Measurements from ENCODE around the gene CASTOR1. TPM values are rescaled to one million over a fixed set of nuclear protein-coding genes. Genes with fewer than 3 reads are reported as not detected.
A peak's percentile ranks its signal among the peaks of the same experiment; 100 is the strongest.

CASTOR1 gene
- total and polyA plus RNA-seq, 2 donors (not counting 1 experiment from before 2014, with no cell fraction given) = 2.7 to 5.0 TPM

GRCh38 chr22:30290342-30291057, 1.2 kb upstream of the CASTOR1 start:
- no peak overlapping the region for H3K9ac ChIP-seq (ENCODE audit: insufficient read depth, low read length)
- TF ChIP-seq CTCF (conservative IDR thresholded peaks at IDR 0.05 in 1 of 2, IDR thresholded peaks at IDR 0.05 in 1 of 2; ENCODE audit: low read depth in 1 of 2, low read length in 2 of 2) (no peak), EZH2 (IDR thresholded peaks at IDR 0.05; ENCODE audit: low read length, missing control alignments) (no peak)
- H3K27ac ChIP-seq (ENCODE audit: insufficient read depth, low read length) = peak overlapping the region; percentile 17
- H3K9me3 ChIP-seq (ENCODE audit: control insufficient read depth, insufficient read depth, low read depth, low read length) = no peaks in the 10 kb centered on the region
- H3K36me3 ChIP-seq (ENCODE audit: control insufficient read depth, insufficient read depth, low read length) = peaks cover 10% of the 10 kb centered on the region
- no peaks in the 10 kb centered on the region for H3K79me2 ChIP-seq (ENCODE audit: control insufficient read depth, insufficient read depth, low read length)
- peak overlapping the region; percentile 44 for H3K4me2 ChIP-seq (ENCODE audit: extremely low read depth, insufficient read depth, low read length)
- H2AFZ ChIP-seq (ENCODE audit: low read length) = no peak overlapping the region
- H3K4me1 ChIP-seq (ENCODE audit: control insufficient read depth, extremely low read depth, insufficient read depth, low read length) = peaks cover 15% of the 10 kb centered on the region
- H3K4me3 ChIP-seq (replicated peaks in 1 of 4; ENCODE audit: control extremely low read depth in 1 of 4, insufficient read depth in 1 of 4, low read depth in 3 of 4, low read length in 4 of 4) = no peak overlapping the region
- peak; percentile 52 to 56 for DNase-seq (ENCODE audit: low read depth in 2 of 2)
- H4K20me1 ChIP-seq (ENCODE audit: control insufficient read depth, extremely low read depth, insufficient read depth, low read length) = no peaks in the 10 kb centered on the region
- no peaks in the 10 kb centered on the region for H3K27me3 ChIP-seq (ENCODE audit: control insufficient read depth, insufficient read depth, low read length)

- H3K9me3 ChIP-seq (ENCODE audit: control insufficient read depth, insufficient read depth, low read depth, low read length) = no peaks in the 10 kb centered on the region
- H3K9ac ChIP-seq (ENCODE audit: insufficient read depth, low read length) = no peak overlapping the region
- TF ChIP-seq EZH2 (IDR thresholded peaks at IDR 0.05; ENCODE audit: low read length, missing control alignments) (no peak), CTCF (conservative IDR thresholded peaks at IDR 0.05 in 1 of 2, IDR thresholded peaks at IDR 0.05 in 1 of 2; ENCODE audit: low read depth in 1 of 2, low read length in 2 of 2) (no peak)
- H3K27me3 ChIP-seq (ENCODE audit: control insufficient read depth, insufficient read depth, low read length) = no peaks in the 10 kb centered on the region
- no peaks in the 10 kb centered on the region for H4K20me1 ChIP-seq (ENCODE audit: control insufficient read depth, extremely low read depth, insufficient read depth, low read length)
- no peaks in the 10 kb centered on the region for H3K79me2 ChIP-seq (ENCODE audit: control insufficient read depth, insufficient read depth, low read length)
- no peak overlapping the region for H2AFZ ChIP-seq (ENCODE audit: low read length)
- peak overlapping the region; percentile 44 for H3K4me2 ChIP-seq (ENCODE audit: extremely low read depth, insufficient read depth, low read length)
- peak overlapping the region; percentile 17 for H3K27ac ChIP-seq (ENCODE audit: insufficient read depth, low read length)
- H3K36me3 ChIP-seq (ENCODE audit: control insufficient read depth, insufficient read depth, low read length) = peaks cover 10% of the 10 kb centered on the region
- H3K4me1 ChIP-seq (ENCODE audit: control insufficient read depth, extremely low read depth, insufficient read depth, low read length) = peaks cover 15% of the 10 kb centered on the region
- peak overlapping the region; percentile 24 to 49 (median 34) for H3K4me3 ChIP-seq (replicated peaks in 1 of 4; ENCODE audit: control extremely low read depth in 1 of 4, insufficient read depth in 1 of 4, low read depth in 3 of 4, low read length in 4 of 4)
- DNase-seq (ENCODE audit: low read depth in 2 of 2) = no peak
Measured at GRCh38 chr22:30289980-30290313, 642 bp upstream of the CASTOR1 start.

GRCh38 chr22:30288419-30289140, 725 bp downstream of the CASTOR1 start:
- H3K36me3 ChIP-seq (ENCODE audit: control insufficient read depth, insufficient read depth, low read length) = peaks cover 4% of the 10 kb centered on the region
- peaks cover 15% of the 10 kb centered on the region for H3K4me1 ChIP-seq (ENCODE audit: control insufficient read depth, extremely low read depth, insufficient read depth, low read length)
- no peaks in the 10 kb centered on the region for H3K9me3 ChIP-seq (ENCODE audit: control insufficient read depth, insufficient read depth, low read depth, low read length)
- no peaks in the 10 kb centered on the region for H4K20me1 ChIP-seq (ENCODE audit: control insufficient read depth, extremely low read depth, insufficient read depth, low read length)
- H3K4me2 ChIP-seq (ENCODE audit: extremely low read depth, insufficient read depth, low read length) = peak overlapping the region; percentile 89
- no peaks in the 10 kb centered on the region for H3K27me3 ChIP-seq (ENCODE audit: control insufficient read depth, insufficient read depth, low read length)
- peak overlapping the region; percentile 46 for H3K27ac ChIP-seq (ENCODE audit: insufficient read depth, low read length)
- peak overlapping the region; percentile 62 to 82 (median 70) for H3K4me3 ChIP-seq (replicated peaks in 1 of 4; ENCODE audit: control extremely low read depth in 1 of 4, insufficient read depth in 1 of 4, low read depth in 3 of 4, low read length in 4 of 4)
- no peak for DNase-seq (ENCODE audit: low read depth in 2 of 2)
- TF ChIP-seq EZH2 (IDR thresholded peaks at IDR 0.05; ENCODE audit: low read length, missing control alignments) (no peak), CTCF (conservative IDR thresholded peaks at IDR 0.05 in 1 of 2, IDR thresholded peaks at IDR 0.05 in 1 of 2; ENCODE audit: low read depth in 1 of 2, low read length in 2 of 2) (no peak)
- peak overlapping the region; percentile 65 for H3K9ac ChIP-seq (ENCODE audit: insufficient read depth, low read length)
- H3K79me2 ChIP-seq (ENCODE audit: control insufficient read depth, insufficient read depth, low read length) = no peaks in the 10 kb centered on the region
- H2AFZ ChIP-seq (ENCODE audit: low read length) = no peak overlapping the region

All from fibroblast of lung (primary cell).